ENCODE measurements around the gene SNRNP200.

GRCh38 chr2:96239745-96240264, 65.5 kb downstream of the SNRNP200 start:
- TF ChIP-seq CTCF (IDR thresholded peaks at IDR 0.05; ENCODE audit: insufficient read depth, low read depth, low read length) (no peak), EZH2 (IDR thresholded peaks at IDR 0.05; ENCODE audit: insufficient read depth, low read length) (no peak)

All from astrocyte (in vitro differentiated cells and primary cell).